Measurements from ENCODE around the gene BANK1. TPM values are rescaled to one million over a fixed set of nuclear protein-coding genes. Genes with fewer than 3 reads are reported as not detected.
A peak's percentile ranks its signal among the peaks of the same experiment; 100 is the strongest.

The BANK1 gene
- total RNA-seq = 0.24 TPM
- long read RNA-seq = 0 reads

DNA sequence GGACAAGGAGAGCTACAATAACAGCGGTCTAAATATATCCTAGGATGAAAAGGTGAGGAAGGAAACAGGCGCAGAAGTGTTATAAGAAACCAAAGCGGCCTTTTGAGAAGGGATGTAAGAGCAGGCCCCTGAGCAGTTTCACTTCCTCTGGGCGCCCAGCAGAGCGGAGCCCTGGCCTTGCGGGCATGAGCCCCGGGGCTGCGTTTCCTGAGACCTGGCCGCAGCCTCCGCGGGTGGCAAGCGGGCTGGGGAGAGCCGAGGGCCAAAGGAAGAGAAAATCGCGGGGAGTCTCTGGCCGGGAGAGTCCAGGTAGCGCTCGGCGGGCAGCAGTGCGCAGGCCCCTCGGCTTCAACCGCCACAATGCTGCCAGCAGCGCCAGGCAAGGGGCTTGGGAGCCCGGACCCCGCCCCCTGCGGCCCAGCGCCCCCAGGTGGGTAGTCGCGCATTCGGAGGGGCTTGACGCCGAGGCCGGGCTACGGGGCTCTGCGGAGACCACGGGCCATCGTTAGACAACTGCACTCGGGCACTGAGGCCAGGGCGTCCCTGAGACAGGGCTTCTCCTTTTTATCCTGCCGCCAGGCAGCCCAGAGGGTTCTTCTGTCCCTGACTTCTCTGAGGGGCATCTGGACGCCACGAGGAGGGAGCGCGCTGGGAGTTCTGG, at the start of gene BANK1:
Gene BANK1, plus strand, starts transcription at position 210 of the 661 bp plus-strand sequence. Its CDS starts 151 bp downstream, at position 361.
- peak; percentile 53 for ATAC-seq (ENCODE audit: poor library complexity)
- intact Hi-C loops (cut with DNase I) = no loop called here
- DNase-seq = peak; percentile 64

DNA sequence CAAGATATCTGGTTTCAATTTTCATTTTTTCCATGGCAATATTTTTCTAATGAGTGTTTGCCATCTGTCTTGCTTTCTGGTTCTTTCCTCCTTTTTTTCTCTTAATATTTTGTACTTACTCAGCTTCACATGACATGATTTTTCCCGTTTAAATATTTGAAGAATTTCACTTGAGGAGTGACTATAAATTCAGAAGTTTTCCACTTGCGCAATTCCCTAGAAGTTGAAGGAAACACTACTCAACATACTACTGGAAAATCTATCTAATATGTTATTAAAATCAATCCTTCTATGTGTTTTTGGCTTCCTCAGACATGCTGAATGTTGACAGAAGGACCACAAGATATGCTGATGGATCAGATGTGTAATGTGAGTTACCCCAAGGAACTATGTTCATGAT, 36.8 kb upstream of the BANK1 start:
- intact Hi-C loops (cut with DNase I) = no loop called here
- no peak for DNase-seq
- no peak for ATAC-seq (ENCODE audit: poor library complexity)

DNA sequence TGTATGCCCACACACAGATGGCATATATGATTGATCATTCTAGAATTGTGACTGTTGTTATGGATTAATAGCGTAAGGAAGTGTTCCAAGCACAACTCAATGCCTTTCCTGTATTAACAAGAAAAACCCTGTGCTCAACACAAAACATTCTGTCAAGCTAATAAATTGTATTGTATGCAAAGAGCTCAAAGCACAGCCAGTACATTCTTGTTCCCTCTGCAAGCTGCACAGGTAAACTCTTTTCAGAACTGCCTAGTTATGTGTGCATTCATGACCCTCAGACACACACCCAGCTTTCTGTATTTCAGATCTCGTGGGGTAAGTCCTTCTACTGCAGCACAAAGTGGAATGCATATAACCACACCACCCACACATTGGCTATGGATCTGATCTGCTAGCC, 34.3 kb upstream of the BANK1 start:
- intact Hi-C loops (cut with DNase I) = no loop called here
- DNase-seq (no peak), ATAC-seq (ENCODE audit: poor library complexity) (no peak)

DNA sequence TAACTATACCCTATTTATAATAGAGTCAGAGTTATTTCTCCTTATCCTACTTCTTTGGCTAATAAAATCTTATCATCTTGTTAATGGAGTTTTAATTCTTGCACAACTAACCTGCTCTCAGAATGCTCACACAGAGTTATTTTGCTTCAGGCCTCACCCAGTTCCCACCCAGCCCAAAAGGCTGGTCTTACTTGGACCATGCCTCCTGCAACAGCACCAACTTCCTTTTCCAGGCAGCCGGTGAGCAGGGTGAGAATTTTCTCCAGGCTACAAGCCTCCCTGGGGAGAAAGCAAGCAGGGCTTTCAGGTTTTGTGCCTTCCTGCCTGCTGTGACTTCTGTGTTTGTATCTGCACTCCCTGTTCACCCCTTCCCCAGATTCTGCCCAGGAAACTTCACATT, 29.1 kb upstream of the BANK1 start:
- ATAC-seq (ENCODE audit: poor library complexity) = no peak
- intact Hi-C loops (cut with DNase I) = no loop called here
- no peak for DNase-seq

- DNase-seq = no peak
- no peak for ATAC-seq (ENCODE audit: poor library complexity)
- intact Hi-C loops (cut with DNase I) = no loop called here
Measured at GRCh38 chr4:101762025-101762424, 28.5 kb upstream of the BANK1 start.

DNA sequence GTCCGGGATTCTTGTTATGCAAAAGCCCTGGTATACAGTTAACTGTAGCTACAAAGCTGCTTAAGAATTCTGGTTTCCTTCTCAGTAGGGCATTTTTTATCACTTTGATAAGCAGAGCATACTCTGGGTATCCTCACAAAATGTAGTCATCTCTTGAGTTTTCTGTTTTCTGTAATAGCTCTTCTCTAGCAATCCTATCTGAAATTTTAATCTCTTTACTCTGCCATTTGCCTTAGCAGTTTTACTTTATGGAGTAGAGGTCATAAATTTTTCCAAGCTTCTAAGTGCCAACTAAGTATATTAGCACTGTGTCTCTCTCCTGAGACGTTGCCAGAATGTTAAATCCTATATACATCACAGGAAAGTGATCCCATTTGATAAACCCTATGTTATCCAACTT, 28.0 kb upstream of the BANK1 start:
- intact Hi-C loops (cut with DNase I) = no loop called here
- DNase-seq (no peak), ATAC-seq (ENCODE audit: poor library complexity) (no peak)

DNA sequence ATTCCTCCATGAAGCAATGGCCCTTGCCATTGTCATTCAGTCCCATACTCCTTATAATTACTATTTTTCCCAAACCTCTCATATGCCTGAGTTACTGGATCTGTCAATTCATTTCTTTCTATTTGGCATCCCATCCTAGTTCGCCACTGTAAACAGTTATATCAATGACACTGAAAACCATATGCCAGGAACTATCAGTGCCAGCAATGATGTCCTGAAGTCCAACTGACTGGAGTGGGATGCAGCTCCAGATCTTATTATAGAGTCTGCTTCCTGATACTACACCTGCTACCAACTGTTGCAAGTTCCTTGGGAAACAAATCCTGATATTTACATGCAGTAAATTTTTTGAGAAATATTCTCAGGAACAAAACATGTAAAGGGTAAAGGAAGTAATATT, 27.0 kb upstream of the BANK1 start:
- DNase-seq (no peak), ATAC-seq (ENCODE audit: poor library complexity) (no peak)
- intact Hi-C loops (cut with DNase I) = no loop called here

GRCh38 chr4:101774807-101775206, 15.7 kb upstream of the BANK1 start:
- DNase-seq = no peak
- no peak for ATAC-seq (ENCODE audit: poor library complexity)
- intact Hi-C loops (cut with DNase I) = no loop called here

- ATAC-seq (ENCODE audit: poor library complexity) = no peak
- intact Hi-C loops (cut with DNase I) = no loop called here
- DNase-seq = no peak
Measured at GRCh38 chr4:101777431-101777830, 13.1 kb upstream of the BANK1 start.

DNA sequence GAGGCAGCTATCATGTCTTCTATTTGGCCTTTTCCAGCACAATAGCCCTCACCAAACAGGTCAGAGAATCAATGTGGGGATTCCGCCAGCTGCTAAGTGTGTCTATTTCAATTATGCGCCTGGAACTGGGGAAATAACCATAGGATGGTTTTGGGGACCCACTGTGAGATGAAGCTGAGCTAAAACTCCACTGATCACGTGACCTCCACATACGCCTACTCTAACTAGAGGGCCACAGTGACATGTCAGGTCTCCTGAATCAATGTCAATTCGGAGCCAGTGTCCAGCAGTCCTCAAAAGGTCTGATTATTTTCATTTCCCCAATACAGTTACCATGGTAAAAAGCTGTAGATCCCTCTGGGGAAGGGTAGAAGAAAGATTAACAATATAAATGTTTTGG, 10.2 kb upstream of the BANK1 start:
- no peak for ATAC-seq (ENCODE audit: poor library complexity)
- no peak for DNase-seq
- intact Hi-C loops (cut with DNase I) = no loop called here

DNA sequence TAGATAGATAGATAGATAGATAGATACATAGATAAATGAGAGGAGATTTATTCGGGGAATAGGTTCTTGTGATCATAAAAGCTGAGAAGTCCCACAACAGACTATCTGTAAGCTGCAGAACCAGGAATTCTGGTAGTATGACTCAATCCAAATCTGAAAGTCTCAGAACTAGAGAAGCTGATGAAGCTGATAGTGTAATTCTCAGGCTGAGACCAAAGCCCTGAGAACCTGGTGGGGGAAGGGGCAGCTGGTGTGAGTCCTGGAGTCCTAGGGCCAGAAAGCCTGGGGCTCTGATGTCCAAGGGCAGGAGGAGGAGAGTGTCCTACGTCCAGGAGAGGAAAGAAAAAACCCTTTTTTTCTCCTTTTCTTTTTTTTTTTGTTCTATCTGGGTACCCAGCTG, 8.0 kb upstream of the BANK1 start:
- intact Hi-C loops (cut with DNase I) = no loop called here
- no peak for ATAC-seq (ENCODE audit: poor library complexity)
- DNase-seq = no peak

DNA sequence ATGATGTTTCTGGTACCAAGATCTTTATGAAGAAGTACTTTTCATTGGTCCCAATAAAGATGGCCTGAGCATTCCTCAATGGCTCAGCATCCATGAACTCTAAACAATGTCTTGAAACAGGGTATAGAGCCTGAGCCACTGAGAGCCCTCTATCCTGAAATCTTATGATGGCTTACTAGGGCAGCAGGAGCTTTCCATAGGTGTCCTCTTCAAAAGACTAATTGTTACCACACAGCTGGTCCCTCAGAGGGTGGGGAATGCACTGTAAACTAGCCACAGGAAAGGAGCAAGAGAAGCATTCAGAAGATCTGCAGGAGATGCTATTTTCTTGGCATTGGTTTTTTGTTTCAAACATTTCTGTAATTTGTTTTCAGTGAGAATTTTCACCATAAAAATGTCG, 5.6 kb upstream of the BANK1 start:
- DNase-seq (no peak), ATAC-seq (ENCODE audit: poor library complexity) (no peak)
- intact Hi-C loops (cut with DNase I) = no loop called here

- intact Hi-C loops (cut with DNase I) = no loop called here
- ATAC-seq (ENCODE audit: poor library complexity) (no peak), DNase-seq (no peak)
Measured at GRCh38 chr4:101785486-101785885, 5.0 kb upstream of the BANK1 start.

- ATAC-seq (ENCODE audit: poor library complexity) = no peak
- intact Hi-C loops (cut with DNase I) = no loop called here
- DNase-seq = no peak
Measured at GRCh38 chr4:101787701-101788316, 2.7 kb upstream of the BANK1 start.

DNA sequence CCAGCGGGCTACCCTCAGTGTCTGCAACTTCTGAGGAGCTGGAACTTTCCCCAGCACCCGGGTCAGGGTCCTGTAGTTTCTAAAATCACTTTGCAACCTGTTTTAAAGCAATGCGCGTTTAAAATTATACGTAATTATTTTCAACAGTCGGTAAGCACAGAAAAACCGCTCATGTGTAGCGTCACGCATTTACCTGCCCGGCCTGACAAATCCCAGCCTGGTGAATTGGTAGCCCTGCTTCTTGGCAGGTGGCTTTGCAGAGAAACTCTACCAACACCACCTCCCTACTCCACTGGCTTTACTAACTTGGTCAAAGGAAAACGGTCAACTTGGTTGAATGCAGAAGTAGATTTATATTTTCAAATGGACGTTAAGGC, 640 bp downstream of the BANK1 start:
- intact Hi-C loops (cut with DNase I) = no loop called here
- ATAC-seq (ENCODE audit: poor library complexity) (no peak), DNase-seq (no peak)

GRCh38 chr4:101792056-101792590, 1.6 kb downstream of the BANK1 start:
- intact Hi-C loops (cut with DNase I) = no loop called here
- DNase-seq = no peak
- no peak for ATAC-seq (ENCODE audit: poor library complexity)

- DNase-seq = no peak
- ATAC-seq (ENCODE audit: poor library complexity) = no peak
- intact Hi-C loops (cut with DNase I) = no loop called here
Measured at GRCh38 chr4:101793397-101793796, 2.9 kb downstream of the BANK1 start.

GRCh38 chr4:101794806-101795205, 4.3 kb downstream of the BANK1 start:
- ATAC-seq (ENCODE audit: poor library complexity) = no peak
- DNase-seq = no peak
- intact Hi-C loops (cut with DNase I) = no loop called here

GRCh38 chr4:101795704-101796103, 5.2 kb downstream of the BANK1 start:
- intact Hi-C loops (cut with DNase I) = no loop called here
- ATAC-seq (ENCODE audit: poor library complexity) = no peak
- DNase-seq = no peak

DNA sequence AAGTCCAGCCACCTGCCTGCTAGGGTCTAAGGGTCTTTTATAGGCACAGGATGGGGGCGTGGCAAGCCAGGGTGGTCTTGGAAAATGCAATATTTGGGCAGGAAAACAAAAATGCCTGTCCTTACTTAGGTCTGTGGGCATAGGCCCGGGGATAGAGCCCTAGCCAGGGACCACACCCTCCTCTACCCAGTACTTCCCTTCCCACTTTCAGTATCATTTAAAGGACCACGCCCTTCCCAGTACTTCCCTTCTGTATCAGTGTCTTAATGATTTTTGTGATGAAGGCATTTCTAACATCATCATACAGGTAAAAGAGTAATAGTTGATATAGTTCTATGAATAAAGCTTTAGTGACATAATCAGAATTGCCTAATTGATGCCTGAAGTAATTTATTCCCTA, 11.4 kb downstream of the BANK1 start:
- DNase-seq (no peak), ATAC-seq (ENCODE audit: poor library complexity) (no peak)
- intact Hi-C loops (cut with DNase I) = no loop called here

DNA sequence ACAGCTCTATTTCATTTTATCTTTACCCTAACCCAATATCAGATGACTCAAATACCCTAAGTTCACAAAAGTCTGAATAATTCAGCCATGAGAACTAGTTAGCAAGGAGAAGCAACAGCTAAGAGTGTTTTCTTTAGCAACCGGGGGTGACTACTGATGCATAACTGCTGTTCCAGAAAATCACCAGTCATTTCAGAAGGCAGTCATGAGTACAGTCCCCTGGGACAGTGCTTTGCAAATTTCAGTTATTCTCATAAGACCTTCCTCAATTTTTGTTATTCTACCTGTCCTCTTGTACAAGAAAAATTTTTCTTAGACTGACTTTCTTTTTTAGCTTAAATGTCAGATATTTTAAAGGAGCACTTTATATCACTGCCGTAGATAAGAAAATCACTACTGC, 16.4 kb downstream of the BANK1 start:
- no peak for ATAC-seq (ENCODE audit: poor library complexity)
- intact Hi-C loops (cut with DNase I) = no loop called here

More for the DNA sequence above, 16.4 kb downstream of the BANK1 start:
- DNase-seq = no peak

Measured in Right ventricle myocardium superior (tissue), 1 donor.